ENCODE results near the gene TFAP2A. TPM values are rescaled to one million over a fixed set of nuclear protein-coding genes. Genes with fewer than 3 reads are reported as not detected.
A peak's percentile ranks its signal among the peaks of the same experiment; 100 is the strongest.

TFAP2A gene
- polyA plus RNA-seq, 1 donor from 2014 or later = 0.78 TPM

DNA sequence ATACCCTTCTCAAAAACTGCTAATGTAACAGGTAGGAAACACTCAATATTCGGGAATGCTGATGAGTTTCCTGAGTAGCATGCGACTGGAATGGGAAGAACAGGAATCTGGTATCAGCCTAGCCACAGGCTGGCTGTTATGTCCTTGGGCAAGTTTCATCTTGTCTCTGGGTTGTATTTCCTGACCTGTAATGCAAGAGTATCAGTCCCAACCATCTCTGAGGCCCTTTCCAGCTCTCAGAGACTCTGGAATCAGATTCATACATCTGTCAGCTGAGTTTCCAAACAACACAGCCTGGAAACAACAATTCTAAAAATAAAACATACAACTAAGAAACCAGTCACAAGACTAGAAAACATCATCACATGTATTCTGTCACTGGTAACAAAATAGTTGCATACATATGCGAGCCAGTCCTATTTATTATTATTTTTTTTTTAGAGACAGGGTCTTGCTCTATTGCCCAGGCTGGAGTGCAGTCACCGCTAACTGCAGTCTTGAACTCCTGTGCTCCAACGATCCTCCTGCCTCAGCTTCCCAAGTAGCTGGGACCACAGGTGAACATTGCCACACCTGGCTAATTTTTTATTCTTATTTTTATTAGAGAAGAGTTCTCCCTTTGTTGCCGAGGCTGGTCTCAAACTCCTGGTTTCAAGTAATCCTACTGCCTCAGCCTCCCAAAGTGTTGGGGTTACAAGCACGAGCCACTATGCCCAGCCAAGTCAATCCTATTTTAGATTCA, 16.7 kb upstream of the TFAP2A start:
- H3K27me3 ChIP-seq (ENCODE audit: insufficient read depth, low read depth, low read length) = peaks cover 35% of the 10 kb centered on the region
- no peak overlapping the region for H3K27ac ChIP-seq (ENCODE audit: low read length)
- no peaks in the 10 kb centered on the region for H3K9me3 ChIP-seq (ENCODE audit: low read length)
- H2AFZ ChIP-seq (ENCODE audit: low read depth, low read length) = no peak overlapping the region
- no peaks in the 10 kb centered on the region for H3K36me3 ChIP-seq (ENCODE audit: insufficient read depth, low read length)
- no peak overlapping the region for H3K4me3 ChIP-seq (ENCODE audit: low read length)
- H3K9me2 ChIP-seq (ENCODE audit: insufficient read depth, low read length) = no peaks in the 10 kb centered on the region
- no peaks in the 10 kb centered on the region for H4K20me1 ChIP-seq (ENCODE audit: insufficient read depth)
- no peaks in the 10 kb centered on the region for H3F3A ChIP-seq (ENCODE audit: insufficient read depth, low read length, poor library complexity, severe bottlenecking)
- no peak overlapping the region for H3K4me2 ChIP-seq (ENCODE audit: low read length)
- no peak overlapping the region for H3K9ac ChIP-seq (ENCODE audit: low read length)
- TF ChIP-seq, protein P1, sequence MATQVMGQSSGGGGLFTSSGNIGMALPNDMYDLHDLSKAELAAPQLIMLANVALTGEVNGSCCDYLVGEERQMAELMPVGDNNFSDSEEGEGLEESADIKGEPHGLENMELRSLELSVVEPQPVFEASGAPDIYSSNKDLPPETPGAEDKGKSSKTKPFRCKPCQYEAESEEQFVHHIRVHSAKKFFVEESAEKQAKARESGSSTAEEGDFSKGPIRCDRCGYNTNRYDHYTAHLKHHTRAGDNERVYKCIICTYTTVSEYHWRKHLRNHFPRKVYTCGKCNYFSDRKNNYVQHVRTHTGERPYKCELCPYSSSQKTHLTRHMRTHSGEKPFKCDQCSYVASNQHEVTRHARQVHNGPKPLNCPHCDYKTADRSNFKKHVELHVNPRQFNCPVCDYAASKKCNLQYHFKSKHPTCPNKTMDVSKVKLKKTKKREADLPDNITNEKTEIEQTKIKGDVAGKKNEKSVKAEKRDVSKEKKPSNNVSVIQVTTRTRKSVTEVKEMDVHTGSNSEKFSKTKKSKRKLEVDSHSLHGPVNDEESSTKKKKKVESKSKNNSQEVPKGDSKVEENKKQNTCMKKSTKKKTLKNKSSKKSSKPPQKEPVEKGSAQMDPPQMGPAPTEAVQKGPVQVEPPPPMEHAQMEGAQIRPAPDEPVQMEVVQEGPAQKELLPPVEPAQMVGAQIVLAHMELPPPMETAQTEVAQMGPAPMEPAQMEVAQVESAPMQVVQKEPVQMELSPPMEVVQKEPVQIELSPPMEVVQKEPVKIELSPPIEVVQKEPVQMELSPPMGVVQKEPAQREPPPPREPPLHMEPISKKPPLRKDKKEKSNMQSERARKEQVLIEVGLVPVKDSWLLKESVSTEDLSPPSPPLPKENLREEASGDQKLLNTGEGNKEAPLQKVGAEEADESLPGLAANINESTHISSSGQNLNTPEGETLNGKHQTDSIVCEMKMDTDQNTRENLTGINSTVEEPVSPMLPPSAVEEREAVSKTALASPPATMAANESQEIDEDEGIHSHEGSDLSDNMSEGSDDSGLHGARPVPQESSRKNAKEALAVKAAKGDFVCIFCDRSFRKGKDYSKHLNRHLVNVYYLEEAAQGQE (IDR thresholded peaks at IDR 0.05; ENCODE audit: borderline replicate concordance) = no peak
- TF ChIP-seq TAF1 (IDR thresholded peaks at IDR 0.05; ENCODE audit: low read depth) (no peak), POLR2AphosphoS5 (IDR thresholded peaks at IDR 0.05) (no peak), RAD21 (conservative IDR thresholded peaks at IDR 0.05) (no peak), EZH2 (IDR thresholded peaks at IDR 0.05; ENCODE audit: borderline replicate concordance, insufficient read depth, low read length, poor library complexity, severe bottlenecking) (no peak), MXI1 (conservative IDR thresholded peaks at IDR 0.05; ENCODE audit: poor library complexity, severe bottlenecking) (no peak), SMC3 (conservative IDR thresholded peaks at IDR 0.05; ENCODE audit: poor library complexity) (no peak), EP300 (conservative IDR thresholded peaks at IDR 0.05; ENCODE audit: poor library complexity, severe bottlenecking) (no peak)
- TF ChIP-seq, protein P2, sequence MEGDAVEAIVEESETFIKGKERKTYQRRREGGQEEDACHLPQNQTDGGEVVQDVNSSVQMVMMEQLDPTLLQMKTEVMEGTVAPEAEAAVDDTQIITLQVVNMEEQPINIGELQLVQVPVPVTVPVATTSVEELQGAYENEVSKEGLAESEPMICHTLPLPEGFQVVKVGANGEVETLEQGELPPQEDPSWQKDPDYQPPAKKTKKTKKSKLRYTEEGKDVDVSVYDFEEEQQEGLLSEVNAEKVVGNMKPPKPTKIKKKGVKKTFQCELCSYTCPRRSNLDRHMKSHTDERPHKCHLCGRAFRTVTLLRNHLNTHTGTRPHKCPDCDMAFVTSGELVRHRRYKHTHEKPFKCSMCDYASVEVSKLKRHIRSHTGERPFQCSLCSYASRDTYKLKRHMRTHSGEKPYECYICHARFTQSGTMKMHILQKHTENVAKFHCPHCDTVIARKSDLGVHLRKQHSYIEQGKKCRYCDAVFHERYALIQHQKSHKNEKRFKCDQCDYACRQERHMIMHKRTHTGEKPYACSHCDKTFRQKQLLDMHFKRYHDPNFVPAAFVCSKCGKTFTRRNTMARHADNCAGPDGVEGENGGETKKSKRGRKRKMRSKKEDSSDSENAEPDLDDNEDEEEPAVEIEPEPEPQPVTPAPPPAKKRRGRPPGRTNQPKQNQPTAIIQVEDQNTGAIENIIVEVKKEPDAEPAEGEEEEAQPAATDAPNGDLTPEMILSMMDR (IDR thresholded peaks at IDR 0.05; ENCODE audit: poor library complexity, severe bottlenecking) = no peak
- H3K79me2 ChIP-seq (replicated peaks; ENCODE audit: insufficient read depth, low read length) = no peaks in the 10 kb centered on the region

DNA sequence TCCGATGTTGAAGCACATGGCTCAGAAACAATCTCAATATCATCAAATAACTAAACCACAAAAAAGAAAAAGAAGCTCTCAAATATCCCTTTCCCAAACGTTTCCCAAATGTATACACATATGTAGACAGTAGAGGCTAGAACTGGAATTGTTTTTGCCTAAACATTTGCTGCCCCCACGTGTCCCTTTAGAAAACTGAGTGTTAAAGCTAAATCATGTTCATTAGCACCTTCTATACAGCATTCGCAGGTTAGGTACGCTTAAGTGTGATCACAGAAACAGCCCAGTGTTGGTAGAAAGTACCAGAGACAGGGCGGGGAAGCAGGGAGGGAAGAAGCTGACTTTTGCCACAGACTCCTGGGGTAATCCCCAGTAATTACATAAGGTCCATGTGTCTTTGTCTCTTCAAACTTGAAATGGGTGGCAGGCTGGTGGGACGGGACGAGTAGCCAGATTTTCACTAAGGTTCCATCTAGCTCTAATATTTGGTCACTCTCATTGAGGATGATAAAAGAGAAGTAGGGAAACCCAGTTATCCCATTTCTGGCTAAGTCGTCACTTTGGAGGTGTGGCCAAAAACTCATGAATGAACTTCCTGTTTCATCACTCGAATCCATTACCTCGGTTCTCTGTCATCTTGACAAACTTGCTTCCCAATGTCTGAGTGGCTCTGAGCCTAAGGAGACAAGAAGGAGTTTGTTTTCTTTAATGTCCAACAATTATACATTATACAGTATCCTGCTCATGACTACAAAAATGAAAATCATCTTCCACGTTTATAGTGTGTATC, 15.0 kb upstream of the TFAP2A start:
- no peaks in the 10 kb centered on the region for H3K36me3 ChIP-seq (ENCODE audit: insufficient read depth, low read length)
- no peaks in the 10 kb centered on the region for H3K9me2 ChIP-seq (ENCODE audit: insufficient read depth, low read length)
- no peak overlapping the region for H2AFZ ChIP-seq (ENCODE audit: low read depth, low read length)
- no peaks in the 10 kb centered on the region for H4K20me1 ChIP-seq (ENCODE audit: insufficient read depth)
- no peak overlapping the region for H3K27ac ChIP-seq (ENCODE audit: low read length)
- no peaks in the 10 kb centered on the region for H3K9me3 ChIP-seq (ENCODE audit: low read length)
- H3K9ac ChIP-seq (ENCODE audit: low read length) = no peak overlapping the region
- TF ChIP-seq, protein P2 (IDR thresholded peaks at IDR 0.05; ENCODE audit: poor library complexity, severe bottlenecking) = peak; percentile 79
- no peak for TF ChIP-seq EP300 (conservative IDR thresholded peaks at IDR 0.05; ENCODE audit: poor library complexity, severe bottlenecking)
- peak; percentile 87 for TF ChIP-seq RAD21 (conservative IDR thresholded peaks at IDR 0.05)
- peak; percentile 90 for TF ChIP-seq SMC3 (conservative IDR thresholded peaks at IDR 0.05; ENCODE audit: poor library complexity)
- H3K79me2 ChIP-seq (replicated peaks; ENCODE audit: insufficient read depth, low read length) = no peaks in the 10 kb centered on the region
- no peaks in the 10 kb centered on the region for H3F3A ChIP-seq (ENCODE audit: insufficient read depth, low read length, poor library complexity, severe bottlenecking)
- H3K4me3 ChIP-seq (ENCODE audit: low read length) = no peak overlapping the region
- H3K4me2 ChIP-seq (ENCODE audit: low read length) = no peak overlapping the region
- H3K27me3 ChIP-seq (ENCODE audit: insufficient read depth, low read depth, low read length) = peaks cover 53% of the 10 kb centered on the region

Measured in neural cell (in vitro differentiated cells).